Neuronal stem cell (in vitro differentiated cells): ENCODE measurements around the gene PPP1R14D.
A peak's percentile ranks its signal among the peaks of the same experiment; 100 is the strongest.
"Not testable (repeated sequence)": the region's sequence is repeated elsewhere in the genome, so short reads cannot be mapped to it uniquely, and the experiment has no call there.

Source experiments
- DNase-seq: peaks from one replicate; pipeline ENCODE4 v3.0.0-alpha.2; 2013; ENCODE audit warnings: low spot score
- H2AFZ ChIP-seq: one replicate; pipeline ENCODE4 v1.6.1; 2013; ENCODE audit warnings: mild to moderate bottlenecking, low read length, inconsistent platforms
- H2AK5ac ChIP-seq: 2 replicates; pipeline ENCODE4 v1.6.1; 2013; ENCODE audit warnings: low read depth, mild to moderate bottlenecking, inconsistent platforms, low read length, moderate library complexity, mixed read lengths
- H2BK120ac ChIP-seq: 2 replicates; pipeline ENCODE4 v1.6.1; 2013; ENCODE audit warnings: low read depth, mild to moderate bottlenecking, inconsistent platforms, low read length, moderate library complexity, mixed read lengths
- H2BK12ac ChIP-seq: one replicate; pipeline ENCODE4 v1.6.1; 2013; ENCODE audit warnings: low read length, inconsistent platforms
- H2BK15ac ChIP-seq: 2 replicates; pipeline ENCODE4 v1.6.1; 2013; ENCODE audit warnings: mild to moderate bottlenecking, low read length, inconsistent platforms, mixed read lengths
- H2BK5ac ChIP-seq: one replicate; pipeline ENCODE4 v1.6.1; 2013; ENCODE audit warnings: inconsistent platforms, mild to moderate bottlenecking, low read length, moderate library complexity
- H3K14ac ChIP-seq: one replicate; pipeline ENCODE4 v1.6.1; 2013; ENCODE audit warnings: low read length, inconsistent platforms
- H3K18ac ChIP-seq: 2 replicates; pipeline ENCODE4 v1.6.1; 2013; ENCODE audit warnings: low read length, inconsistent platforms
- H3K23ac ChIP-seq: 2 replicates; pipeline ENCODE4 v1.6.1; 2013; ENCODE audit warnings: low read depth, mild to moderate bottlenecking, mixed read lengths, low read length, inconsistent platforms; ENCODE audit not compliant: poor library complexity
- H3K27ac ChIP-seq: replicated peaks from 3 replicates; pipeline ENCODE4 v1.5.1; 2013; ENCODE audit warnings: low read length, inconsistent platforms
- H3K27me3 ChIP-seq, 3 experiments: 2 replicates each; pipeline ENCODE4 v1.6.1; 2013; ENCODE audit warnings: low read length in 3 of 3, mild to moderate bottlenecking in 2 of 3, inconsistent platforms in 1 of 3, low read depth in 1 of 3, mixed read lengths in 1 of 3, moderate library complexity in 1 of 3; ENCODE audit not compliant: control insufficient read depth in 3 of 3, insufficient read depth in 3 of 3
- H3K36me3 ChIP-seq, 2 donors: replicated peaks in 1 of 2; 2 replicates each; pipeline ENCODE4 v1.6.1; 2013; ENCODE audit warnings: low read length in 2 of 2; ENCODE audit not compliant: control insufficient read depth in 2 of 2, insufficient read depth in 2 of 2
- H3K4ac ChIP-seq: 2 replicates; pipeline ENCODE4 v1.6.1; 2013; ENCODE audit warnings: inconsistent platforms, mild to moderate bottlenecking, low read length, moderate library complexity
- H3K4me1 ChIP-seq, 2 donors: 1 replicate in 1 of 2; 2 replicates in 1 of 2; pipeline ENCODE4 v1.6.1; 2013; ENCODE audit warnings: low read length in 2 of 2, low read depth in 1 of 2; ENCODE audit not compliant: control insufficient read depth in 2 of 2, insufficient read depth in 1 of 2
- H3K4me2 ChIP-seq: one replicate; pipeline ENCODE4 v1.6.1; 2013; ENCODE audit warnings: mild to moderate bottlenecking, low read length, inconsistent platforms; ENCODE audit not compliant: insufficient read depth, poor library complexity, severe bottlenecking
- H3K4me3 ChIP-seq, 2 donors: 2 replicates each; pipeline ENCODE4 v1.5.1; 2013; ENCODE audit warnings: low read length in 2 of 2, mild to moderate bottlenecking in 2 of 2, inconsistent platforms in 1 of 2, moderate library complexity in 1 of 2
- H3K79me1 ChIP-seq: one replicate; pipeline ENCODE4 v1.6.1; 2013; ENCODE audit warnings: low read depth, mild to moderate bottlenecking, inconsistent platforms, low read length, moderate library complexity
- H3K9ac ChIP-seq: one replicate; pipeline ENCODE4 v1.6.1; 2013; ENCODE audit warnings: mild to moderate bottlenecking, low read depth, low read length, inconsistent platforms; ENCODE audit not compliant: poor library complexity
- H3K9me3 ChIP-seq, 2 donors: replicated peaks in 1 of 2; 2 replicates each; pipeline versions ENCODE3 to v1.6.1; 2013; ENCODE audit warnings: low read length in 2 of 2, mild to moderate bottlenecking in 2 of 2, inconsistent platforms in 1 of 2, low read depth in 1 of 2, mixed read lengths in 1 of 2, moderate library complexity in 1 of 2; ENCODE audit not compliant: control insufficient read depth in 2 of 2, insufficient read depth in 1 of 2
- H4K8ac ChIP-seq: one replicate; pipeline ENCODE4 v1.6.1; 2013; ENCODE audit warnings: low read depth, mild to moderate bottlenecking, inconsistent platforms, low read length, moderate library complexity
- H4K91ac ChIP-seq: one replicate; pipeline ENCODE4 v1.6.1; 2013; ENCODE audit warnings: low read length, low read depth, mild to moderate bottlenecking, inconsistent platforms; ENCODE audit not compliant: poor library complexity
- WGBS, 2 donors: extraction: QIAGEN DNeasy Blood & Tissue Kit; methylation state at CpG; one replicate each; pipeline ENCODE4 v1.1.7; 2013; ENCODE audit warnings: missing lambda C conversion rate in 2 of 2, mixed read lengths in 1 of 2; ENCODE audit not compliant: insufficient read length in 2 of 2, insufficient replicate concordance in 1 of 2; ENCODE audit errors: extremely low coverage in 2 of 2; 5-methylcytosine and 5-hydroxymethylcytosine counted together

Gene PPP1R14D

GRCh38 chr15:40861147-40861546 lies 32.6 kb upstream of the PPP1R14D start:
- not testable (repeated sequence) for H3K36me3 ChIP-seq, H2AFZ ChIP-seq, H2AK5ac ChIP-seq, H3K27ac ChIP-seq, H4K8ac ChIP-seq, H3K4me3 ChIP-seq, H3K79me1 ChIP-seq, H3K18ac ChIP-seq, H3K9ac ChIP-seq, H3K9me3 ChIP-seq, H3K23ac ChIP-seq, H3K4me2 ChIP-seq, H3K4ac ChIP-seq, H2BK5ac ChIP-seq, H4K91ac ChIP-seq, H2BK12ac ChIP-seq, H3K14ac ChIP-seq, H2BK120ac ChIP-seq, DNase-seq, H2BK15ac ChIP-seq, H3K4me1 ChIP-seq
- H3K27me3 ChIP-seq: peaks cover 0 to 16% (median 0%) of the 10 kb centered on the region in 3 experiments
- WGBS, 2 donors: no CpG with 5 or more reads among the region's 4 CpGs

DNA sequence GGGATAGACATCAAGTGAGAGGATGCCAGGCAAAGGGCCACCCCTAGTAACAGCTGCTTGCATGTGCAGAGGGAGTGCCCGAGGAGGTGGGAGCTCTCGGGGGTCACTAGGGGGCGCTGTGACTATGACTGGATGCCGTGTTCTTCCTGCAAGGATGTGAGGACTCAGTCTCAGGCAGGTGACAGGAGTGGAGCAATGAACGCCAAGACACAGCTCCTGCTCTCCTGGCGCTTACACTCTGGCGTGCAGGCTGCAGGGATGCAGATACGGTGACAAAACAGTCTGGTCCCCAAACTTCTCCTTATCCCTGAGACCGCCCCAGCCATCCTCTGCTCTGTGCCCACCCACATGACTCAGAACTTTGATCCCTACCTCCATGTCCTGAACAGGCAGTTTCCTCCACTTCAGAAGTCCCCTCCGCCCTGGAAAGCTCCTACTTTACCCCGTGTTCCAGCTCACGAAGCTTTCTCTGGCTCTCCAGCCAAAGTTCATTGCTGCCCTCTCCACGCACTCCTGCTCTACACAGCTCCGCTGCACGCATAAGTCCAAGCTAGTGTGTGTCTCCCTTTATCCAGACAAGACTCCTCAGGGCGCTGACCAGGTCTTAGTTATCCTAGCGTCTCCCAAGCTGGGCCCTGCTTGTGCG lies 30.8 kb upstream of the PPP1R14D start:
- peak overlapping the region; percentile 41 for H2AFZ ChIP-seq
- H2BK15ac ChIP-seq: no peak overlapping the region
- H2BK120ac ChIP-seq: no peak overlapping the region
- no peaks in the 10 kb centered on the region for H3K36me3 ChIP-seq
- peaks cover 0 to 23% (median 0%) of the 10 kb centered on the region in 3 experiments for H3K27me3 ChIP-seq
- H4K91ac ChIP-seq: no peak overlapping the region
- H3K79me1 ChIP-seq: no peaks in the 10 kb centered on the region
- peak; percentile 79 for DNase-seq
- H3K4me3 ChIP-seq: peak overlapping the region in 1 of 2 donors; percentile 15
- peaks cover 1 to 2% of the 10 kb centered on the region in 2 donors for H3K4me1 ChIP-seq
- peak overlapping the region; percentile 30 for H2AK5ac ChIP-seq
- H3K18ac ChIP-seq: peak overlapping the region; percentile 25
- H4K8ac ChIP-seq: no peak overlapping the region
- no peaks in the 10 kb centered on the region for H3K9me3 ChIP-seq
- no peak overlapping the region for H2BK5ac ChIP-seq
- no peak overlapping the region for H2BK12ac ChIP-seq
- no peak overlapping the region for H3K14ac ChIP-seq
- no CpG with 5 or more reads among the region's 18 CpGs for WGBS, 2 donors
- no peak overlapping the region for H3K9ac ChIP-seq
- no peak overlapping the region for H3K23ac ChIP-seq
- H3K4me2 ChIP-seq: peak overlapping the region; percentile 12
- H3K4ac ChIP-seq: no peak overlapping the region
- no peak overlapping the region for H3K27ac ChIP-seq

DNA sequence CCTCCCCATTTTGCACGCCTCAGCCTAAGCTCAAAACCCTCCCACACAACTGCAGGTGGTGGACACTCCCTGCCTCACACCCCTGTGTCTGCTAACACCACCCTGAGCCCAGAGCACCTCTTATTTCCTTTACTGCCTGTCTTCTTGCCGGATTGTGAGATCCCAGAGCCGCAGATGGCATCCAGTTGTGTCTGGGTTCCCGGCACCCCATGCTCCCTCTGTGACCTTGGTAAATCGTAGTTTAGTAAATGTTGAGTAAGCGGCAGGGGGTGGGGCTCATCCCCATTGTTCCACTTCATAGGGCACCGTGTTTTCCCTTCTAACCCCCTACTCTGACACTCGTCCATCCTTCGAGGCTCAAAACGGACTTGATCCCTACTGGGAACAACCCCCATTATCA lies 30.2 kb upstream of the PPP1R14D start:
- H2BK5ac ChIP-seq: no peak overlapping the region
- no peak overlapping the region for H2AK5ac ChIP-seq
- no CpG with 5 or more reads among the region's 10 CpGs for WGBS, 2 donors
- no peak overlapping the region for H2AFZ ChIP-seq
- H3K18ac ChIP-seq: no peak overlapping the region
- H3K27me3 ChIP-seq: peaks cover 0 to 27% (median 0%) of the 10 kb centered on the region in 3 experiments
- H3K23ac ChIP-seq: no peak overlapping the region
- no peak overlapping the region for H3K27ac ChIP-seq
- H4K8ac ChIP-seq: no peak overlapping the region
- H3K9me3 ChIP-seq: no peaks in the 10 kb centered on the region
- no peak overlapping the region for H3K4ac ChIP-seq
- no peak overlapping the region for H3K4me2 ChIP-seq
- H3K9ac ChIP-seq: no peak overlapping the region
- no peak overlapping the region for H2BK15ac ChIP-seq
- peak overlapping the region in 1 of 2 donors; percentile 0 for H3K4me3 ChIP-seq
- DNase-seq: no peak
- no peaks in the 10 kb centered on the region for H3K36me3 ChIP-seq
- no peak overlapping the region for H4K91ac ChIP-seq
- peaks cover 1 to 2% of the 10 kb centered on the region in 2 donors for H3K4me1 ChIP-seq
- no peak overlapping the region for H3K14ac ChIP-seq
- H2BK12ac ChIP-seq: no peak overlapping the region
- H2BK120ac ChIP-seq: no peak overlapping the region
- no peaks in the 10 kb centered on the region for H3K79me1 ChIP-seq

- Histone ChIP-seq H3K79me1 (no peaks in the 10 kb centered on the region), H2BK120ac (no peak overlapping the region), H3K23ac (no peak overlapping the region), H4K91ac (no peak overlapping the region), H2BK12ac (no peak overlapping the region), H3K4me3 (no peak overlapping the region), H3K4me1 (peaks cover 1 to 2% of the 10 kb centered on the region in 2 donors), H3K36me3 (no peaks in the 10 kb centered on the region), H2BK15ac (no peak overlapping the region), H4K8ac (peak overlapping the region; percentile 5), H2AFZ (peak overlapping the region; percentile 88), H2AK5ac (no peak overlapping the region), H3K9ac (no peak overlapping the region), H3K9me3 (no peaks in the 10 kb centered on the region), H3K4me2 (no peak overlapping the region), H3K14ac (no peak overlapping the region), H3K18ac (peak overlapping the region; percentile 11), H3K4ac (no peak overlapping the region), H3K27me3 (peaks cover 0 to 32% (median 0%) of the 10 kb centered on the region in 3 experiments), H2BK5ac (no peak overlapping the region), H3K27ac (no peak overlapping the region)
- peak; percentile 75 for DNase-seq
- no CpG with 5 or more reads among the region's 15 CpGs for WGBS, 2 donors
These were observed 29.3 kb upstream of the PPP1R14D start for GRCh38 chr15:40857601-40858341.
